ENCODE measurements around the gene LRRC75A. TPM values are rescaled to one million over a fixed set of nuclear protein-coding genes. Genes with fewer than 3 reads are reported as not detected.

Gene LRRC75A
- polyA plus RNA-seq, 1 donor (not counting 4 experiments of a cell fraction or from before 2014, with no cell fraction given): not detected

DNA sequence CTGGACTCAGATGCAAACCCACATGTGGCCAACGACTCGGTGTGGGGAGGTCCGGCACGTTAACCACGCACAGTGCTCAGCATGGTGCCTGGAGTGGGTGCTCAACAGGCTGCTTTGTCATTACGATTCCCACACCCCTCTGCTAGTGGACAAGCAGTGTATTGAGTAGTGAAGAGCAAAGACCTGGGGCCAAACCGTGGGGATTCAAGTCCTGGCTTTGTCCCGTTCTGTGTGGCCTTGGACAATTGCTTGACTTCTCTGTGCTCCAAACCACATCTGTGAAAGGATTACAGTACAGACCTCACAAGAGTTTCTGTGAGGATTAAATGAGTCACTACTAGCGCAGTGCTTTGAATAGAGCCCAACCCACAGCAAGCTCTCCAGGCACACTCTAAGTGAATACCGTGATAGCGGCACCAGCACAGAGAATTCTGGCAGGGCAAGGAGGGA lies 42.8 kb downstream of the LRRC75A start:
- H3K9ac ChIP-seq (ENCODE audit: control insufficient read depth, extremely low read depth, insufficient read depth, low read length): no peak overlapping the region
- FAIRE-seq: no peak
- H4K20me1 ChIP-seq (ENCODE audit: control insufficient read depth, extremely low read depth, insufficient read depth, low read length): peaks cover 35% of the 10 kb centered on the region

DNA sequence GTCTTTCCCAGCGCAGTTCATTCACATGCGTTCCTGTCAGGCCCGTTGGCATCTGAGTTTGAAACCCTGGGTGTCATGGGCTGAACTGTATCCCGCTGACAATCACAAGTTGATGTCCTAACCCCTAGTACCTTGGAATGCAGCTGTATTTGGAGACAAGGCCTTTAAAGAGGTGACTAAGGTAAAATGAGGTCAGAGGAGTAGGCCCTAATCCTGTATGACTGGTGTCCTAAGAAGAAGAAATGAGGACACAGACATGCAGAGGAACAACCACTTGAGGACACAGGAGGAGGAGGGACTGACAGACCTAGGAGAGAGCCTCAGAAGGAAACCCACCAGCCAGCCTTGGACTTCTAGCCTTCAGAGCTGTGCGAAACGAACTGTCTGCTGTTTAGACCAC lies 43.5 kb downstream of the LRRC75A start:
- FAIRE-seq (no peak), DNase-seq (ENCODE audit: low read depth, low spot score) (no peak)
- H3K9me3 ChIP-seq (ENCODE audit: control insufficient read depth, low read depth, low read length): no peaks in the 10 kb centered on the region
- H2AFZ ChIP-seq (ENCODE audit: control insufficient read depth, low read length): no peak overlapping the region
- H3K9me1 ChIP-seq (ENCODE audit: control insufficient read depth, extremely low read depth, insufficient read depth, low read length): peaks cover 4% of the 10 kb centered on the region
- no peaks in the 10 kb centered on the region for H3K4me1 ChIP-seq (ENCODE audit: control insufficient read depth, extremely low read depth, insufficient read depth, low read length)
- dilution Hi-C loops (cut with MboI; ENCODE audit: extremely low pct_ligation_motif_present, low sequenced_read_pairs): no loop called here
- H3K4me3 ChIP-seq (ENCODE audit: control insufficient read depth in 2 of 3, extremely low read depth in 1 of 3, insufficient read depth in 2 of 3, low read depth in 1 of 3, low read length in 3 of 3): no peak overlapping the region
- no peak for TF ChIP-seq EZH2 (IDR thresholded peaks at IDR 0.05; ENCODE audit: low read length)
- no peak for TF ChIP-seq CTCF (optimal IDR thresholded peaks at IDR 0.05 in 1 of 3, IDR thresholded peaks at IDR 0.05 in 1 of 3, conservative IDR thresholded peaks at IDR 0.05 in 1 of 3; ENCODE audit: extremely low read depth in 1 of 3, insufficient read depth in 2 of 3, low read length in 3 of 3)
- H3K27ac ChIP-seq (ENCODE audit: control insufficient read depth, insufficient read depth, low read length): no peak overlapping the region
- peaks cover 42% of the 10 kb centered on the region for H4K20me1 ChIP-seq (ENCODE audit: control insufficient read depth, extremely low read depth, insufficient read depth, low read length)
- H3K4me2 ChIP-seq (ENCODE audit: control insufficient read depth, extremely low read depth, insufficient read depth, low read depth, low read length): no peak overlapping the region
- no peak overlapping the region for H3K9ac ChIP-seq (ENCODE audit: control insufficient read depth, extremely low read depth, insufficient read depth, low read length)
- H3K79me2 ChIP-seq (ENCODE audit: control insufficient read depth, insufficient read depth, low read length): peaks cover 2% of the 10 kb centered on the region
- H3K27me3 ChIP-seq (ENCODE audit: control insufficient read depth, extremely low read depth, insufficient read depth, low read length): no peaks in the 10 kb centered on the region
- peaks cover 13 to 18% of the 10 kb centered on the region in 2 experiments for H3K36me3 ChIP-seq (ENCODE audit: control insufficient read depth in 2 of 2, extremely low read depth in 1 of 2, insufficient read depth in 2 of 2, low read length in 2 of 2)

More for the DNA sequence above, 42.8 kb downstream of the LRRC75A start:
- DNase-seq (ENCODE audit: low read depth, low spot score): no peak
- no peaks in the 10 kb centered on the region for H3K27me3 ChIP-seq (ENCODE audit: control insufficient read depth, extremely low read depth, insufficient read depth, low read length)
- H3K4me3 ChIP-seq (ENCODE audit: control insufficient read depth in 2 of 3, extremely low read depth in 1 of 3, insufficient read depth in 2 of 3, low read depth in 1 of 3, low read length in 3 of 3): no peak overlapping the region
- no peaks in the 10 kb centered on the region for H3K4me1 ChIP-seq (ENCODE audit: control insufficient read depth, extremely low read depth, insufficient read depth, low read length)
- H3K4me2 ChIP-seq (ENCODE audit: control insufficient read depth, extremely low read depth, insufficient read depth, low read depth, low read length): no peak overlapping the region
- TF ChIP-seq EZH2 (IDR thresholded peaks at IDR 0.05; ENCODE audit: low read length): no peak
- no peak for TF ChIP-seq CTCF (optimal IDR thresholded peaks at IDR 0.05 in 1 of 3, IDR thresholded peaks at IDR 0.05 in 1 of 3, conservative IDR thresholded peaks at IDR 0.05 in 1 of 3; ENCODE audit: extremely low read depth in 1 of 3, insufficient read depth in 2 of 3, low read length in 3 of 3)
- dilution Hi-C loops (cut with MboI; ENCODE audit: extremely low pct_ligation_motif_present, low sequenced_read_pairs): no loop called here
- no peak overlapping the region for H2AFZ ChIP-seq (ENCODE audit: control insufficient read depth, low read length)
- H3K9me1 ChIP-seq (ENCODE audit: control insufficient read depth, extremely low read depth, insufficient read depth, low read length): peaks cover 4% of the 10 kb centered on the region
- peaks cover 7 to 11% of the 10 kb centered on the region in 2 experiments for H3K36me3 ChIP-seq (ENCODE audit: control insufficient read depth in 2 of 2, extremely low read depth in 1 of 2, insufficient read depth in 2 of 2, low read length in 2 of 2)
- no peaks in the 10 kb centered on the region for H3K79me2 ChIP-seq (ENCODE audit: control insufficient read depth, insufficient read depth, low read length)
- no peaks in the 10 kb centered on the region for H3K9me3 ChIP-seq (ENCODE audit: control insufficient read depth, low read depth, low read length)
- H3K27ac ChIP-seq (ENCODE audit: control insufficient read depth, insufficient read depth, low read length): no peak overlapping the region

Measured in keratinocyte (primary cell).